Stomach (tissue), 9 donors: ENCODE measurements around the gene PARD6G. TPM values are rescaled to one million over a fixed set of nuclear protein-coding genes. Genes with fewer than 3 reads are reported as not detected.

Source experiments
- DNase-seq, 2 donors: peaks; one replicate each; pipeline versions ENCODE4 v3.0.0 to v3.0.0-alpha.2; 2013 to 2019
- H3K27ac ChIP-seq, 5 donors: fragments of 200-600 bp in 4 of 5; sonication (generic) in 4 of 5; one replicate each; pipeline ENCODE4 v1.5.1; 2013 to 2019; ENCODE audit warnings: mild to moderate bottlenecking in 1 of 5, moderate library complexity in 1 of 5
- H3K27me3 ChIP-seq, 3 donors: fragments of 200-600 bp; sonication (generic); one replicate each; pipeline ENCODE4 v1.5.1; 2017 to 2019; ENCODE audit warnings: mixed run types in 1 of 3
- H3K36me3 ChIP-seq, 4 donors: fragments of 200-600 bp; sonication (generic); 1 replicate in 3 of 4; 2 replicates in 1 of 4; pipeline ENCODE4 v1.5.1; 2016 to 2019
- H3K4me1 ChIP-seq, 4 donors: fragments of 200-600 bp; sonication (generic); one replicate each; pipeline ENCODE4 v1.5.1; 2016 to 2019
- H3K4me3 ChIP-seq, 4 donors: fragments of 200-600 bp; sonication (generic) in 3 of 4; one replicate each; pipeline ENCODE4 v1.5.1; 2016 to 2019; ENCODE audit warnings: mild to moderate bottlenecking in 1 of 4
- H3K9me3 ChIP-seq, 4 donors: fragments of 200-600 bp; sonication (generic); one replicate each; pipeline ENCODE4 v1.5.1; 2016 to 2019
- CTCF ChIP-seq, 7 experiments: fragments of 450-650 bp in 4 of 7; fragments of 200-600 bp in 3 of 7; sonication (generic) in 3 of 7; IDR thresholded peaks; one replicate each; pipeline ENCODE4 v1.5.1; 2016 to 2019; ENCODE audit warnings: antibody characterized with exemption in 7 of 7, control low read depth in 2 of 7, mild to moderate bottlenecking in 1 of 7
- EP300 ChIP-seq: sonication (generic); formaldehyde crosslinking; IDR thresholded peaks from one replicate; pipeline ENCODE4 v1.6.1; 2017; ENCODE audit warnings: antibody characterized with exemption
- POLR2A ChIP-seq, 4 donors: fragments of 450-650 bp; IDR thresholded peaks; one replicate each; pipeline ENCODE4 v1.6.1; 2016; ENCODE audit warnings: antibody characterized with exemption in 4 of 4, control low read depth in 2 of 4, mild to moderate bottlenecking in 1 of 4, moderate library complexity in 1 of 4
- POLR2AphosphoS5 ChIP-seq, 3 donors: sonication (generic); formaldehyde crosslinking; IDR thresholded peaks; one replicate each; pipeline ENCODE4 v1.6.1; 2016; ENCODE audit warnings: antibody characterized with exemption in 3 of 3
- WGBS, 5 donors: extraction: QIAGEN DNeasy Blood & Tissue Kit in 3 of 5; methylation state at CpG; one replicate each; pipeline versions ENCODE4 v1.1.5 to v1.1.7; 2013 to 2018; 5-methylcytosine and 5-hydroxymethylcytosine counted together
- intact Hi-C: fragments of 100-400 bp; cut with DNase I; formaldehyde crosslinking; loops from one replicate; pipeline ENCODE4 v1.15.1; 2023; ENCODE audit warnings: low total_unique reads
- polyA plus RNA-seq, 3 donors: library from polyadenylated mRNA; stranded (reverse); fragments of 200-250 nt; gene quantifications; one replicate each; pipeline ENCODE4 v1.2.3, GENCODE V29; 2013
- total RNA-seq, 5 donors: library from RNA; depleted of rRNA; stranded (reverse); fragments of >200 nt; gene quantifications; one replicate each; pipeline versions ENCODE4 v1.1.0 to v1.2.3, GENCODE V29; 2014 to 2016
- donor health status: healthy with polysubstance abuse.
- donor health status: Bipolar disorder and iron deficiency.
- donor health status: healthy.

The PARD6G gene
- total and polyA plus RNA-seq, 8 donors, result 1.5 to 15.9 (median 3.9) TPM

GRCh38 chr18:80249217-80250093, 2.1 kb upstream of the PARD6G start:
- Histone ChIP-seq H3K4me3 (no peak overlapping the region), H3K27me3 (peaks cover 0 to 15% (median 9%) of the 10 kb centered on the region in 3 donors), H3K9me3 (no peaks in the 10 kb centered on the region), H3K36me3 (no peaks in the 10 kb centered on the region), H3K27ac (no peak overlapping the region), H3K4me1 (peaks cover 13 to 22% (median 19%) of the 10 kb centered on the region in 4 donors)
- 63 to 78% (median 64%) methylated on average over 7 of the region's 7 CpGs for WGBS, 5 donors
- no peak for DNase-seq
- intact Hi-C loops, result no loop called here
- no peak for TF ChIP-seq EP300
- no peak for TF ChIP-seq POLR2AphosphoS5 (IDR thresholded peaks at IDR 0.05)
- TF ChIP-seq CTCF (IDR thresholded peaks at IDR 0.05), result no peak
- no peak for TF ChIP-seq POLR2A (IDR thresholded peaks at IDR 0.05)

- intact Hi-C loops, result no loop called here
- H3K27ac ChIP-seq, result peak overlapping the region in 3 of 5 donors; percentile 41 to 68 (median 61)
- peak overlapping the region; percentile 80 to 88 (median 86) for H3K4me3 ChIP-seq
Measured at GRCh38 chr18:80246445-80247392, 595 bp downstream of the PARD6G start.

GRCh38 chr18:80245781-80246444, 1.4 kb downstream of the PARD6G start:
- Histone ChIP-seq H3K27ac (peak overlapping the region in 1 of 5 donors; percentile 68), H3K9me3 (no peaks in the 10 kb centered on the region), H3K4me1 (peaks cover 13 to 22% (median 19%) of the 10 kb centered on the region in 4 donors), H3K4me3 (peak overlapping the region; percentile 80 to 88 (median 86)), H3K27me3 (peaks cover 0 to 15% (median 9%) of the 10 kb centered on the region in 3 donors), H3K36me3 (no peaks in the 10 kb centered on the region)
- DNase-seq, result peak in 1 of 2 donors; percentile 28
- TF ChIP-seq POLR2AphosphoS5 (IDR thresholded peaks at IDR 0.05) (no peak), EP300 (no peak)
- intact Hi-C loops, result no loop called here
- WGBS, 5 donors, result 17 to 34% (median 22%) methylated on average over 10 to 31 of the region's 31 CpGs

More at GRCh38 chr18:80246445-80247392, 595 bp downstream of the PARD6G start:
- TF ChIP-seq EP300 (no peak), CTCF (IDR thresholded peaks at IDR 0.05) (no peak), POLR2AphosphoS5 (IDR thresholded peaks at IDR 0.05) (no peak), POLR2A (IDR thresholded peaks at IDR 0.05) (no peak)
- Histone ChIP-seq H3K27me3 (peaks cover 0 to 15% (median 9%) of the 10 kb centered on the region in 3 donors), H3K9me3 (no peaks in the 10 kb centered on the region), H3K4me1 (peaks cover 13 to 22% (median 19%) of the 10 kb centered on the region in 4 donors), H3K36me3 (no peaks in the 10 kb centered on the region)
- 0 to 1% (median 1%) methylated on average over 8 to 106 of the region's 106 CpGs for WGBS, 5 donors
- peak in 1 of 2 donors; percentile 75 for DNase-seq

GRCh38 chr18:80244956-80245730, 2.2 kb downstream of the PARD6G start:
- WGBS, 5 donors, result 49 to 74% (median 68%) methylated on average over 10 of the region's 10 CpGs
- intact Hi-C loops, result no loop called here
- DNase-seq, result no peak
- Histone ChIP-seq H3K4me1 (peaks cover 13 to 22% (median 19%) of the 10 kb centered on the region in 4 donors), H3K36me3 (no peaks in the 10 kb centered on the region), H3K27me3 (peaks cover 0 to 15% (median 9%) of the 10 kb centered on the region in 3 donors), H3K27ac (no peak overlapping the region), H3K4me3 (peak overlapping the region in 1 of 4 donors; percentile 87), H3K9me3 (no peaks in the 10 kb centered on the region)
- TF ChIP-seq POLR2AphosphoS5 (IDR thresholded peaks at IDR 0.05) (no peak), EP300 (no peak), CTCF (IDR thresholded peaks at IDR 0.05) (no peak), POLR2A (IDR thresholded peaks at IDR 0.05) (no peak)
